KG1 (cell line): ENCODE results near the gene LANCL2.

Experiments used
- DNase-seq: peaks from one replicate; lab custom pipeline; 2025; lab: John Stamatoyannopoulos, UW

Gene LANCL2

DNA sequence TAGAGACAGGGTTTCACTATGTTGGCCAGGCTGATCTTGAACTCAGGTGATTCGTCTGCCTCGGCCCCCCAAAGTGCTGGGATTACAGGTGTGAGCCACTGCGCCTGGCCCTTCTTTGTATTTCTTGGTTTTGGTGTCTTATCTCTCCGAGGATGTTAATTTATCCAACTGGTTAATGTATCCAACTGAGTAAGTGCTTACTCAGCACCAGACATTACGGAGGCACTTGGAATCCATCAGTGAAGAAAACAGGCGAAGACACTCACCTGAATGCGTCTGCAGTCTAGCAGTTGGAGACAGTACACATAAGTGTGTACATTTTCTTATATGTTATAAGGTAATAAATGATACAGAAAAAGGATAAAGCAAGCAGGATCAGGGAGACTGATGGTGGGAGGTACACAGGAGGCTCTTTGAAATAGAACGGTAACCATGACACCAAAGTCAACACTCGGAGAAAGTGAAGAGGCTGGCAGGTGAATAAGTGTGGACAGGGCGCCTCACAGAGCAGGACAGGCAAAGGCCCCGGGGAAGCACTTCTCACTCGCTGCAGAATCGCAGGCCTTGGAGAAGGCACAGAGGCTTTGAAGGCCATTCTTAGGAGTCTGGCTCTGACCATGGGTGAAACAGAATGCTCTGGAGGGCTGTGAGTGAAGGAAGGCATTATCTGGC is 73.1 kb downstream of the LANCL2 start:
- DNase-seq: no peak

DNA sequence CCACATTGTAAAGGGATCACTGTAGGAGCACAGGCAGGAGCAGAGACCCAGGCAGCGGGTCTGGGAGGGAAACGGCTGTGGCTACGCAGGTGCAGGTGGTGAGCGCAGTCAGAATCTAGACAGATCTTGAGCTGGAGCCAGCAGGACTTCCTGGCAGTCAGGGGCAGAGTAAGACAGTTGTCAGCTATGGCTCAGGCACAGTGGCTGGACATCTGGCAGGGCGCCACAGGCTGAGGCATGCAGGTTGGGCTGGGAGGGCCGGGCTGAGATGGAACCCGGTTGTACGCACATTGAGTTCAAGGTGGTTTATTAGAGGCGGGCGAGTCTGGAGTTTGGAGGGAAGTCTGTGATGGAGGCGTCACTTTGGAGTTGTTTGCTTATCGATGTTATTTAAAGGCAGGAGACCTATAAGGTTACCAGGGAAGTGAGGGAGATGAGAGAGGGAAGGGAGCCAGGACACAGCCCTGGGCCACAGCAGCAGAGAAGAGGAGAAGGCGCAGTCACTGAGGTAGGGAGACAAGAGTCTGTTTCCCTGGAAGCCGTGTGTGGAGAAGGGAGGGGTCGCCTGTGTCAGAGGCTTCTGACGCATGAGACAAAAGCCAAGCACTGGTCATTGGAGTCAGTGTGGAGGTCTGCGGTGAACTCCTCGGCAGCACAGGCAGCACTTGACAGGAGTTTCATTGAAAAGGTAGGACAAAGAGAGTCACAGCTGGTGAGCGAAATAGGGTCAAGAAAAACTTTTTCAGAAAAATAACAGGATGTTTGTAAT is 73.8 kb downstream of the LANCL2 start:
- DNase-seq: no peak

DNA sequence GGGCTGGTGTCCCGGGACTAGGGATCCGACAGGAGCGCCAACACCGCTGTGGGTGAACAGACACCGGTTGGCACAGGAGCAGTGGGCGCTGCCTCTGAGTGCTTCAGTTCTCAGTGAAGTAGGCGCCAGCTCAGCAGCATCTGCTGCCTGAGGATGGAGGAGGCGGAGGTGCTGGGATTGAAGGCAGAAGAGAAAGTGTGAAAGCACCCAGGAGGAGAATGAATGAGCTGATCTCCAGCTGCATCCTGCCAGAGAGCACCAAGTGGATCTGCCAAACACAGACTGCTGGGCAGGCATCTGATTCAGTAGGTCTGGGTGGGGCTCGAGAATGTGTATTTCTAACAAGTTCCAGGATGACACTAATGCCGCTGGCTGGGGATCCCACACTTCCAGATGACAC is 74.5 kb downstream of the LANCL2 start:
- DNase-seq: no peak

DNA sequence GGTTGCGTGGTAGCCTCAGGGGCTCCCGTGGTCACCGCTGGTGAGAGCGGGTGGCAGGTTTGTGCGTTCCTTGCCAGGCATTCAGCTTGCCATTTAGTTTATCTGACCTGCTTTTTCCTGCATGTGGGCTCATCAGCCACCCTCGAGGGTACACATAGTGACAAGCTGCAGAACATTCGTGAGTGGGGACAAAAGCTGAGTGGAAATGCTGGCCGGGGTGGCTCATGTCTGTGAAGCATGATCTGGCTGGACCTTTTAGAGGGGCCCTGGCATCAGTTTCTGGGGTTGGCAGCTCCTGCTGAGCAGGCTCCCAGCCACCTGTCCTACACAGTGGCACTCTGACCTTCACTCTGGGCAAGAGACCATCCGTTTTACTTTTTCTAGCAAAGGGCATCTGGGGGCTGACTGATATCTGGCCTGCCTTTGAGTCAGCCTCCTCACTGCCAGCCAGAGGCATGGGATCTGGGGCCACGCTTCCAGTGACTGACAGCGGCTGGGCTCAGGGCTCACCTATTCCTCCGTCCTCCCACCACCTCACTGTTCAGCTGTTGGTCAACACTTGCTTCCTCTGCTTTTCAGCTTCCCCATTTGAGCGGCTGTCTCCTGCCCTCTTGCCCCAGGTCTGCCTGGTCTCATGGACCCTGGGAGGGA is 75.0 kb downstream of the LANCL2 start:
- no peak for DNase-seq

DNA sequence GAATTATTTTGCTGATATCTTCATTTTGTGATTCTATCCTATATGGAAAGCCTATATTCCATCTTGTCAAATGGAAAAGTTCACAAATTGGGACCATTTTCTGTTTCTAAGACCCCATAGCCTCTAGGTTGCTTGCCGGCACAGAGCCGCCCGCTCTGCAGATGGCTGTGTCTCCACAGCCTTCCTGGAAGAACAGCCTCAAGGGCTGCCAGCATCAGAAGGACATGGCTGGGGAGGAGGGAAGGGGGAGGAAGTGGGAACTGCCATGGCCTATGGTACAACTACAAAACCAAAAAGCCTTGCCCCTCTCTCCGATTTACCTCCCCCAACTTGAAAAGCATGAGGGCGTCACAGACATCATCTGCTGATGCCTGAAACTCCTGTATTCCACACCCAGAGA is 75.9 kb downstream of the LANCL2 start:
- DNase-seq: no peak

DNA sequence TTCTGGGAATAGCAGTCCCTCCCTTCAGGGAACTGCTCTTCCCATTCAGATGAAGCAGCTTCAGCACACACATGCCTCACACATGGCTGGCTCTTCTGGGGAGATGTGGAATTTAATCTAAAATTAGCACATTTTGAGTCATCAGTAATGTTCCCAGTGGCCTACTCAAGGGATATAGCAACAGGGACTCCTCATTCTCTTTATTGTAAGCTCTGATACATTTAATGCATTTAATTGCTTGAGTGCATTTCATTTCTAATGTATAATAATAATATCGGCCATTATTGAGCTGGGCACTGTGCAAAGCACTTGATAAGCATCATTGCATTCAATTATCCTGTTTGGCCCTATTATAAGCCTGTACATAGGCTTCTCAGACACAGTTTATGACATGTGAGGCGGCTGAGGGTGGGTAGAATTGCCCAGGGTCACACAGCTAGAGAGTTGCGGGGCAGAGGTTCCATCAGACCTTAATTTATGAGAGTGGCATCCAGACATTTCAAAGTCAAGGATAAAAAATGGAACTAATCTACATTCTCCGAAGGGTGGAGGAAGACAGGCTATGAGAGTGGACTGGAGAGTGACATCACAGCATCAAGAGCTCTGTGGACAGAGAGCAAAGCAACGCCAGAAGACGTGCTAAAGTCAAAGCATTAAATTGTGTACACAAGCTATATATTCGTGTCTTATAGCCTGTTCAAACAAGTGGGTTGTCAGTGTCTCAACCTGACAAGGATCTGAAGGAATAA is 76.8 kb downstream of the LANCL2 start:
- DNase-seq: no peak

DNA sequence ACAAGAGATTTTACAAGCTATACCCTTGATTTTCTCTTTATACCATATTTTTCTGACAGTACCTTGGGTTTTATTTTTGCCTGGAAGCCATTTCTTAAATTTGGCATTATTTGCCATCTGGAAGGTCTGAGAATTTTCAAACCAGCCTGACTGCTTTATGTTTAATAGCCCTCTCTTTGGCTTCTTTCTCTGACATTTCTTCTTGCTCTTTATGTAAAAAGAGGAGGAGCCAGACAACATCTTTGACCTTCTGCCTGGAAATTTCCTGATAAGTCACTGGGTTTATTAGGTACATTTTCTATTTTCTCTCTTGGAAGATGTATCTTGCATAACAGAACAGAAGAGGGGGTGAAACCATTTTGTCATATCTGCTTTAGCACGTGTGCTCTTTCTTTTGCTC is 79.6 kb downstream of the LANCL2 start:
- no peak for DNase-seq

DNA sequence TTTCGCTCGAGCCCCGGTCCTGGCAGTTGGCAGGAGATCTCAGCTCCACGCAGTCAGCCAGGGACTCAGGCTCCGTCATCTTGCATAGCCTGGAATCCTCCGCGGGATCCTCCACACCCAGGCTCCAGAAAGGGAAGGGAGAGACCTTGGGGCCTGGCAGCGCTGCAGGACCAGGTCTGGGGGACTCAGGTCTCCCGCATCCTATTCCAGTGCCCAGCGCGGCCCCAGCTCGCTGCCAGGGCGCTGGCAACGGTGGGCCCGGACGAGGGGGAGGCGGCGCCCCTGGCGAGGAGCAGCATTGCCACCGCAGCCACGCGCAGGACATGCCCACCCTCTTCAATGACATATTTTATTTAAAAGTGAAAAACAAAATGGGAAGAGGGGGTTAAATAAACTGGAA is 83.4 kb downstream of the LANCL2 start:
- no peak for DNase-seq

DNA sequence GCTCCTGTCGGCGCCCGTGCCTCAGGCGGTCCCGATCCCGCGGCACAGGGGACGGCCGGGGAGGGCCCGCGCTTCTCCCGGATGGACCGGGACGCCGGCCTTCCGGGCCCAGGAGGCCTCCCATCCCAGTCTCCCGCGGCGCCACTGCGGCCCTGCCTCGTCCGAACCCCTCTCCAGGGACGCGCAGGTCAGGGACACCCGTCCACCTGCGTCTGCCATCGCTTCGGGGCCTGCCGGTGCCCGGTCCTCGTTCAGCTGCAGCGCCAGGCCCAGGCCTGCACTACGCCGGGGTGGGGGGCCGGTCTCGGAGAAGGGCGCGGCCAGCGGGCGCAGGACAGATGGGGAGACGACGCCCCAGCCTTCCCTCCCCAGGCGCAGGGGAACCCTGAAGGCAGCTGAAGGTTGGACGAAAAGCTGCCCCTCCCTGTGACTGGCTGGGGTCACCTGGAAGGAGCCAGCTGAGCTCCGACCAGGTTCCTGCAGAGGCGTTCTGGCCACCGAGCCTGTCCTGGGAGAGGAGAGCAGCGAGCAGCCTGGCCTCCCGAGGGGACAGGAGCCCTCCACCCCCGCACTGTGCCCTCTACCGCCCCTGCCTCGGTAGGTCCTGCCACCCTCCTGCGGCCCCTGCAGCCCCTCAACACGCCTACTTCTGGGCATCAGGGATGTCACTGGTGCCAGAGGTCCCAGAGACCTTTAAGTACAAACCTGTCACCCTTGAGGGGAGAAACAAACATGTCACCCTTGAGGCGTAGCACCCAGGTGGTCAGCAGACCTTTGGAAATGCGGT is 84.3 kb downstream of the LANCL2 start:
- DNase-seq: no peak

DNA sequence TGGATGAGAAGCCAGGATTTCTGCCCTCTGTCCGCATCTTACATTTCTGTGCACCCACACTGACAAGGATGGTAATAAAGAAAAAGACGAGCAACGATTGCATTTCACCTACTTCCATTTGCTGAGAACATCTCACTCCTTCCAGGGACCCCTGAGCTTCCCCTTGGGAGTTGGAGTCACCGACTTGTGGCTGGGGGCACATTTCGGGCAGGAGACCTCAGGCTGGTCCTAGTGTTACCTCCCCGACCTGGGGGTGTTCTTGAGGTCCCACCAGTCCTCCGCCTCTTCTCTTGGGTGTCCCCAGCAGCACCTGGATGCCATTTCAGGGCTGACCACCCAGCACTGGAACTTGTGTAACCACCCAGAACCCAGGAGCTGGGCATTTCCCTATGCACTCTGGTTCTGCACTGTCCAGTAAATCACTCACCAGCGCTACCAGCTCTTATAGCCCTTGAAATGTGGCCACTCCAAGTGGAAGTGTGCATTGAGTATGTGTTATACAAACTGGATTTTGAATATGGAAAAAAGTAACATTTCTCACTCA is 84.9 kb downstream of the LANCL2 start:
- no peak for DNase-seq

DNA sequence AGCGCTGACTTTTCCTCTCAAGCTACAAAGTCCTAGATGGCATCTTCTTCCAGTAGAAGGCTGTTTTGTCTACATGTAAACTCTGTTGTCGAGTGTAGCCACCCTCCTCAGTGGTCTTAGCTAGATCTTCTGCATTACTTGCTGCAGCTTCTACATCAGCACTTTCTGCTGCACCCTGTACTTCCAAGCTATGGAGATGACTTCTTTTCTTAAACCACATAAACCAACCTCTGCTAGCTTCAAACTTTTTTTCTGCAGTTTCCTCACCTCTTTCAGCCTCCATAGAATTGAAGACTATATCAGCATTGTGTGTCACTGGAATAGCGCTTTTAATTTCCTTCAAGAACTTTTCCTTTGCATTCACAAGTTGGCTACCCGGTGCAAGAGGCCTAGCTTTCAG is 87.8 kb downstream of the LANCL2 start:
- no peak for DNase-seq

DNA sequence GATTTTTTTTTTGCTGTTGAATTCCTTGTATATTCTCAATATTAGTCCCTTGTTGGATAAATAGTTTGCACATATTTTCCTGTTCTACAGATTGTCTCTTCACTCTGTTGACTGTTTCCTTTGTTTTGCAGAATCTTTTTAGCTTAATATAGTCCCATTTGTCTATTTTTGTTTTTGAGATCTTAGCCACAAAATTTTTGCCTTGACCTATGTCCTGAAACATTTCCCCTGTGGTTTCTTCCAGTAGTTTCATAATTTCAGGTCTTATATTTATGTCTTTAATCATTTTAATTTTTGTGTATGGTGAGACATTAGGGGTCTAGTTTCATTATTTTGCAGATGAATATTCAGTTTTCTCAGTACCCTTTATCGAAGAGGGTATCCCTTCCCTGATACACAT is 92.7 kb downstream of the LANCL2 start:
- no peak for DNase-seq

DNA sequence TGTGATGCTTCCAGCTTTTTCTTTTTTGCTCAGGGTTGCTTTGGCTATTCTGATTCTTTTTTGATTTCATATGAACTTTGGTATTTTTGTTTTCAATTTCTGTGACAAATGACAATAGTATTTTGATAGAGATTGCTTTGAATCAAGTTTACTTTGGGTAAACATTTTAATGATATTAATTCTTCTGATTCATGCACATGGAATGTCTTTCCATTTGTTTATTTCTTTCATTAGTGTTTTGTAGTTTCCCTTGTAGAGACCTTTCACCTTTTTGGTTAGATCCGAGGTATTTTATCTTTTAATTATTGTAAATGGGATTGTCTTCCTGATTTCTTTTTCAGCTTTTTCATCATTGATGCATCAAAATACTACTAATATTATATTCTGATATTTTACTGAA is 93.2 kb downstream of the LANCL2 start:
- DNase-seq: no peak

DNA sequence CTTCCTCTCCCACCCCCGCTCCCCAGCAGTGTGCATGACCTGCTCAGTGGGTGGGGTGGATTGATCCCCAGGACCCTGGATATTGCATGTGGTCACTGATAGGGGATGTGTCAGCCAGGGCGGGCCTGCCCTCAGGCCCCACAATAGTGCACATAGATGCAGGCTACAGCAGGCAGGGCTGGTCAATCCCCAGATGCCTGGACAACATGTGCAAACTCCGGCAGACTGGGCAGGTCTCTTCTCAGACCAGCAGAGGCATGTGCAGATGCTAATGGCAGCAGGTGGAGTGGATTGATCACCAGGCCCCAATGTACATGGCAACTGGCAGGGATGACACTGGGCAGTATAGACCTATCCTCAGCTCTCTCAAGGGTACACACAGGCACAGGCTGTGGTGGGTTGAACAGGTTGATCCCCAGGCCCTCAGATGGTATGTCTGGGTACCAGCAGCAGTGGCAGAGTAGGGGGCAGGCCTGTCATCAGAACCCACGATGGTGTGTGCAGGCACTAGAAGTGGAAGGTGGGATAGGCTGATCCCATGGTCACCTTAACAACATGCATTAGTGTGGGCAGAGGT is 98.6 kb downstream of the LANCL2 start:
- DNase-seq: no peak

DNA sequence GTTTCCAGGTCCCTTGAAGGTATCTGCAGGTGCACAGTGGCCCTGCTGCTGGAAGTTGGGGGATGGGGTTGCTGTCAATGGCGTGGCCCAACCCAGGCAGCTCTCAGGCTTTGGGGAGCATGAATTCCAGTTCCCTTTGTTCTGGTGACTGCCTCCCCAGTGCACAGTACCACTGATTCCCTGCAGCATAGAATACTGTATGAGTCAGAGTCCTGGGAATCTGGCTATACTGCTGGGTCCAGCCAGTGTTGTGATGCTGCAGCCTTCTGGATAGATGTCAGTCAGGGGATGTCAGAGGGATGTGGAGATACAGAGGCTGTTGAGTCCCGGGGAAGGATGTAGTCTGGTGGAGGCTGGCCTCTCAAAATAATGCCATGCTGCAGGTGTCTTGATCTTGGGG is 99.3 kb downstream of the LANCL2 start:
- no peak for DNase-seq

DNA sequence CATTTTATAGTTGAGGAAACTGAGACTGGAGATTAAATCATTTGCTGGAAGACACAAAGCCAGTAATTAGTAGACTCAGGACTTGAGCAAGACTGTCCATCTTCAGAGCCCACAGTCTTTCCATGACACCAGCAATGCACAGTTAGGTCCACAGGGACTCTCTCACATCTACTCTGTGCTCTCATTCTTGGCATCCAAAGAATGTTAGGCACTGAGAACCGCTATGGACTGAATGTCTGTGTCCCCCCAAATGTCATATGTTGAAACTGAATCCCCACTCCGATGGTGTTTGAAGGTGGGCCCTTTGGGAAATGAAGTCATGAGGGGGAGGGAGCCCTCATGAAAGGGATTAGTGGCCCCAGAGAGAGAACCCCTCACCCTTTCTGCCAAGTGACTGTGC is 100.6 kb downstream of the LANCL2 start:
- DNase-seq: no peak

DNA sequence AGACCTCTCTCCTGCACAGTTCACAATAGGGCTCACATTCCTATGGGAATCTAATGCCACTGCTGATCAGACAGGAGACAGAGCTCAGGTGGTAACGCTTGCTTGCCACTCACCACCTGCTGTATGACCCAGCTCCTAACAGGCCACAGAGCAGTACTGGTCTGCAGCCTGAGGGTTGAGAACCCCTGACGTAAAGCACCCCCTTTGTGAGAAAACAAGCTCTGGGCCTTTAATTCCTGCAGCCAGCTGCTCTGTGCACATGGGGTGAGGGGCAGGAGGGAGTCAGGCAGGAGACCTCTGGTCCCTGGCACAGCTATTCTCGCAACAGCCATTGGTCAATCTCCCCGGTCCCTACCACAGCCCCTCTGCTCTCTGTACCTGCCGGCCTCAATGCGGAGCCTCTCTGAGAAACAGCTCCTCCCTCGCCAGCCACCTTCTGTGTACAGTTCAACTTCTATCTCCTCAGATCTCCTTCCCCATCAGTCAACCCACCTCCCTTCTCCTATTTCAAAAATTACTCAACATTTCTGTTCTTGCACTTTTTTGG is 102.0 kb downstream of the LANCL2 start:
- no peak for DNase-seq

DNA sequence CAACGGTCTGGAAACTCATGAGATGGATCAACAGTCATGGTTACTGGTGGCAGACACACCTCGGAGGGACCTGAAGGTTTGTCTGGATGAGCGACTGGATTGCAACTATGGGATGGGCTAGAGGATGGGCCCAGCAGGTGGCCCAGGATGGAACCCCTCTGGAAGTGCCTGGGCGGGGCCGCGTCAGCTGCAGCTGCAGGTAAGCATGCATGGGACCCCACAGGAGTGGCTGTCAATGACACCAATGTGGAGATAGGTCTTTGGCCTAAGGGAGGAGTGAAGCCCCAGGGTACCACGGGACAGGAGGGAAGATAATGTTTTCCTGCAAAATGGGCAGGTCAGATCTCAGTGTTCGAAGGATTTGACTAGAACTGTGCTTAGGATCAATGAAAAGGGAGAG is 103.4 kb downstream of the LANCL2 start:
- no peak for DNase-seq

DNA sequence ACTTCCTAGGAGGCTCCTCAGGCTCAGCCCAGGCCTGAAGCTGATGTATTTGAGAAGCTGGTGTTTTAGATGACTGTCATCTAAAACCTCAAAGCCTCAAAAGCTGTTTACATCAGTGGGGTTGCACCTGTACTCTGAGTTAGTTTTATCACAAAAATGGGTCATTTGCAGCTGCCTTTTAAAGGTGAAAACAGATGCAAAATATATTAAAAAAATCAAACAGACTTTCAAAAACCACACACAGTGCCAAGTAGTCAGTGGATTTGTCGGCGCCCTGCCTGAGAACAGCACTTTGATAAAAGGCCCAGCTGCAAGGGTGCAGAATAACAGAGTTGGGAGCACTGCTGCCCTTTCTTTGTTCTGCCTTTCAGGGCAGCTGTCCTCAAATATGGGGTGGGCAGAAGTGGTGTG is 104.1 kb downstream of the LANCL2 start:
- no peak for DNase-seq

DNA sequence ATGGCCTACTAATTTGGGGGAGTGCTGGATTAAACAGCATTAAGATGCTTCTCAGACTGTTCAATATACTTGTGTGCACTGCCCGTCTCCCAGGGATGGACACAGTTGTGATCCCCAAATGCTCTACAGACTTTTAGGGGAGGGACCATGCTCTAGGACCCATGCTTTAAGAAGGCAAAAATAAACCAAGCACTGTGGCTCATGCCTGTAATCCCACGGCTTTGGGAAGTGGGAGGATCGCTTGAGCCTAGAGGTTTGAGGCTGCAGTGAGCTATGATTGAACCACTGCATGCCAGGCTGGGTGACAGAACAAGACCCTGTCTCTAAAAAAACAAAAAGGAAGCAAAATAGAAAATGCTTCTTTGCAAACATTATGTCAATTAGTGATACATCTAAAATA is 104.6 kb downstream of the LANCL2 start:
- DNase-seq: no peak

DNA sequence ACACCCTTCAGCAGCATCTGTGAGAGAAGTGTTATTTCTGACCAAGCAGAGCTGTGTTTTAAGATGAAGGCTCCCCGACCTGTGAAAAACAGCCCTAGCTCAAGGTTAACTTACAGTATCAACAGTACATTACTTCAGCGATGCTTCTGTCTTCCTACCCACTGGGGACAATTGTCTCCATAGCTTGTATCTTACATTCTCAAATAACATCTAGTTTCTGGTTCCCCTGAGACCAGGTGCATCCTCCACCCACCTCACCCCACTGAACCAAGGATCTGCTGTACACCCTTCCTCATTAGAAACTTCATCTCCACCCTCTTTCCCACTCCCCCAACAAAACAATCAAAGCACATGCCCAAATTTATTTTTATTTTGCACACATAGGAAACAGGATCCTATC is 105.1 kb downstream of the LANCL2 start:
- DNase-seq: no peak
